Dedifferentiated amniotic fluid mesenchymal stem cell (primary cell): ENCODE measurements around the gene SSX2IP.

Source experiments
- DNase-seq: peaks from one replicate; pipeline ENCODE4 v3.0.0-alpha.2; 2016; ENCODE audit errors: extremely low spot score

The SSX2IP gene

GRCh38 chr1:84711121-84711520 lies 20.9 kb upstream of the SSX2IP start:
- no peak for DNase-seq

GRCh38 chr1:84709131-84709530 lies 18.9 kb upstream of the SSX2IP start:
- no peak for DNase-seq

- no peak for DNase-seq
Measured at GRCh38 chr1:84708031-84708430, 17.8 kb upstream of the SSX2IP start.

DNA sequence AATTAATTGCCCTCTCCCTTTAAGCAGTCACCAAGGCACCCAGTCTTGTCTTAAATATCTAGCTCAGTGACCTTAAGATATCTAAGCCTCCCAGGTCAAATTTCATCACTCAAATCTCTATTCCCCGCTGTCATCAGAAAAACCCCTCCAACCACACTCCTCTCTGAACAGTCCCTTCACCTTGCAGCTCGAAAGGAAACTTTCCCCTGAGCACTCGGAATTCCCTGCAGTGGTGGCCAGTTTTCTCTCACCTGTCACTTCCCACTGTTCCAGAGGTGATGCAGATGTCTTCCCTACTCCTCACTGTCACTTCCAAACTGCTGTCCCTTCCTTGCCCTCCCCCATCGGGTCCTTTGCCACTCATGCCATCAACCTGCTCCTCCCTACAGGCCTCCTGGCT lies 15.3 kb upstream of the SSX2IP start:
- DNase-seq = no peak

DNA sequence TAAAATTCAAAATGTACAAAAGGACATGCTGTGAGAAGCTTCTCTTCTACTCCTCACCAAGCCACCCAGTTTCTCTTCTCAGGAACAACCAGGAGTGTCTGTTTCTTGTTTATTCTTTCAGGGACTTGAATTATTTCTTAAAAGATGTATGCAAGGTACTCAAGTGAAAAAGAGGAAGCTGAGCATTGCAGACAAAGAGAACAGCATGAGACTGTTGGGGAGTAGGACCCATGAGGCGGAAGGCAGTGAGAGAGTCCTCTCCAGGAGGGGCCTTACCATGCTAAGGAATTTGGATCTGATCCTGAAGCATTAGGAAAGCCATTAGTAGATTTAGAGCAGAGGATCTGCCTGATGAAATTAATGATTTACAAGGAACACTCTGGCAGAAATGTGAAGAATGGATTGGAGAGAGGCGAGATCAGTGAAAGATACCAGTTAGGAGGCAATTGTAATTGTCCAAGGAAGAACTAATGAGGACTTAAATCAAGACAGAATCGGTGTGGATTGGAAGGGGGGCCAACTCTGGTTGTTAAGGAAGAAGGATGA lies 14.7 kb upstream of the SSX2IP start:
- no peak for DNase-seq

- no peak for DNase-seq
Measured at GRCh38 chr1:84703431-84703830, 13.2 kb upstream of the SSX2IP start.

GRCh38 chr1:84702143-84702542 lies 11.9 kb upstream of the SSX2IP start:
- no peak for DNase-seq

- DNase-seq = no peak
Measured at GRCh38 chr1:84701376-84701775, 11.1 kb upstream of the SSX2IP start.

GRCh38 chr1:84700070-84700469 lies 9.8 kb upstream of the SSX2IP start:
- no peak for DNase-seq

GRCh38 chr1:84698151-84699110 lies 8.2 kb upstream of the SSX2IP start:
- peak; percentile 86 for DNase-seq

GRCh38 chr1:84693785-84694184 lies 3.5 kb upstream of the SSX2IP start:
- no peak for DNase-seq

DNA sequence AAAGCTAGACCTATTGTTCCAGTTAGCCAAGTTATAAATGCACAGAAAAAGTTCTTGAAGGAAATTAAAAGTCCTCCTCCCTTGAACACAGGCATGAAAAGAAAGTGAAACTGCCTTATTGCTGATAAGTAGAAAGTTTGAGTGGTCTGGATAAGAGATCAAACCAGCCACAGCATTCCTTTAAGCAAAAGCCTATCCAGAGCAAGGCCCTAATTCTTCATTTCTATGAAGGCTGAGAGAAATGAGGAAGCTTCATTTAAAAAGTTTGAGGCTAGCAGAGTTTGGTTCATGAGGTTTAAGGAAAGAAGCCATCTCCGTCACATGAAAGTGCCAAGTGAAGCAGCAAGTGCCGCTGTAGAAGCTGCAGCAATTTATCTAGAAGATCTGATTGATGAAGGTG lies 2.7 kb upstream of the SSX2IP start:
- no peak for DNase-seq

DNA sequence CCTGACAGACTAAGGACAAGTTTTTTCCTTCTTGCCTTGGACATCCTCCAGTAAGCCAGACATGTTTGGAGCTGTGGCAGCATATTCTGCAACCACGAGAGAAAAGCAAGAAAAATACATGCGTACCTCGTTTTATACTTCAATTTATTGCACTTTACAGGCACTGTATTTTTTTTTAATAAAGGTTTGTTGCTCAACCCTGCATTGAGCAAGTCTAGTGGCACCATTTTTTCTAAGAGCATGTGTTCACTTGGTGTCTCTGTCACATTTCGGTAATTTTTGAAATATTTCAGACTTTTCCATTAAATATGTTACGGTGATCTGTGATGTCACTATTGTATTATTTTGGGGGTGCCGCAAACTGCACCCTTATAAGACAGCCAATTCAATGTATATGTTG lies 2.1 kb upstream of the SSX2IP start:
- DNase-seq = no peak

- no peak for DNase-seq
Measured at GRCh38 chr1:84691122-84691783, 992 bp upstream of the SSX2IP start.

DNA sequence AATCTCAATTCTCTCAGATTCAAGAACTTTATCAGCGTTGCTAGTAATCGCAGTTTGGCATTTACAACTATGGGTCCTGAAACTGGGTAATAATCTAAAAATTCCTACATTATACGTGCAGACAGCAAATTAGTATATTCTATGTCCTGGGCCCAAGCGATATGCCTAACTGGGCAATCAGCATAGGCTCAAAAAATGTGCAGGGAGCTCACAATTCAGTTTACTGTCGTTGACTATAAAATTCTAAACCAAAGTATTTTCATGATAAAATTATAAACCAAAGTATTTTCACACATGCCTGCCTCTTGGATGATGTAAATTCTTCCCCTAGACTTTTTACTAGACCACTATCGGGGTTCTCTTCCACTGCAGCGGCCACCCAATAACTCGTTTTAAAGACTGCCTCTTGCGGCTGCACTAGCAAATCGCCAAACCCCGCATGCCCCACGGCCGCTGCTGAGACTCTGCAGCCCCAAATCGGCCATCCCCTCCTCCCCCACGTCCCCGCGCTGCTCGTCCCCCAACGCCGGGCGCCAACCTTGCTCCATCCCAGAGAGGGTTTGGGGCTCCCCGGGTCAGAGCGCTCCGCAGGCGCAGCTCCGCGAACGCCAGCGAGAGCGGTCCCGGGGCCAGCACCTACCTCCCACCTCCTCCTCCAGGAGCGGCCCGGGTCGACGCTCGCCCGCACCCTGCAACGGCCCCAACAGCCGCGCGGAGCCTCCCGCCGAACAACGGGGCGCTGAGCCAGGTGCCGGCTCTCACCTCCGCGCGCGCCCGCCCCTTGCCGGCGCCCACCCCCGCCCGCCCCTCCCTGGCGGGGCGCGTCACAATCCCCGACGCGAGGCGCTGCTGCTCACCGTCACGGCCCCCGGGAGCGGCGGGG lies 506 bp downstream of the SSX2IP start:
- DNase-seq = peak; percentile 41

DNA sequence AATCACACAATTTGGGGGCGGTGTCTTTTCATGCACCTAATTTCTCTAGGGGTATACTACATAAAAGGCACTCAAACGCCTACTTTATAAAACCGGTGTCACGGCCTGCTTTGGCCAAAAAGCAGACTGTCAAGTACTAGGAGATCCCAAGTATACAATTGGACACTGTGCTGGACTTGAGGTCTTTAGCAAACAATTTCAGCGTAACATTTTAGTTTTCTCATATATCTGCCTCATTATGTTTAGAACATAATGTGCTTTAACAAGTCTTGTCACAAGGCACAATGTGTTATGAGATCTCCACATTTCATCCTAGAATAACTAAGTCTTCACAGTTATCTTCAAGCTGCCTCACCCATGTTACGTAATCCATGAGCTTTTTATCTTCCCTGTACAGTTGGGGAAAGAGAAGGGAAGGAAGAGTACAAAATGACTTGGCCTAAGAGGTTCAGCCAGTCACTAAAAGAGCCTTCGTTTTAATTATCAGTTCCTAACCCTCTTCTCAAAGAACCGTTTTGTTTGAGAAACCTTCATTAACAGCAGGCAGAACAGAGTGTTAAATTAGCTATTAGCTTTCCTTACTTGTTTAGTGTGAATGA lies 1.7 kb downstream of the SSX2IP start:
- no peak for DNase-seq

DNA sequence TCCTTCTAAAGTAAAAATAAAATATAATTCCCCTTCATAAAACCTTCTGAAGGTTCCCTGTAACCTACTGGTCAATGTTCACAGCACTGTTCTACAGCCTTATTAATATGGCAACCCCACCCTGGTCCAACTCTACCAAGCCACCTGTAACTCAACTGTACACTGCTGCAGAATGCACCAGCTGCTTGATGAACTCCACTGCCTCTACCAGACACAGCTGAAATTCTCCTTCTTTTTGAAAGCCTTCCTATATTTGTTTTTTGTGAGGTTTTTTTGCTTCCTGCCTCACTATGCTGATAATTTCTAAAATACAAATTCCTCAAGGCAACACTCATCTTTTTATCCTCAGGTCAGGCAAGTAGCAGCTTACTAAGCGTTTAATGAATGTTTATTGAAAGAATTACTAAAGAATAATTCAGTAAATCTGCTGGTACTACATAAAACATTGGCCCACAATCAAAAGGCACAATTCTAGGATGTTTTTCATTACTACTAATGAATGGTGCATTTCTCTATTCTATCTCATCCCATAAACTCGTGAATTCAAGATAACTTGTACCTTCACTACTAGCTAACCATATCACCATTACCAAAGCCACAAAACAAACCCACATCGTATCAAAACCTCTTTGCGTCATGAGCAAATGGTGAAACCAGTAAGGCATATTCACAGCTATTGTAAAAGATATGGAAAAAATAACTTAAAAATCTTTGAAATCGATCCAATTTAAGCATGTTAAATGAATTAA lies 2.4 kb downstream of the SSX2IP start:
- DNase-seq = no peak

- no peak for DNase-seq
Measured at GRCh38 chr1:84686223-84686622, 4.0 kb downstream of the SSX2IP start.

DNA sequence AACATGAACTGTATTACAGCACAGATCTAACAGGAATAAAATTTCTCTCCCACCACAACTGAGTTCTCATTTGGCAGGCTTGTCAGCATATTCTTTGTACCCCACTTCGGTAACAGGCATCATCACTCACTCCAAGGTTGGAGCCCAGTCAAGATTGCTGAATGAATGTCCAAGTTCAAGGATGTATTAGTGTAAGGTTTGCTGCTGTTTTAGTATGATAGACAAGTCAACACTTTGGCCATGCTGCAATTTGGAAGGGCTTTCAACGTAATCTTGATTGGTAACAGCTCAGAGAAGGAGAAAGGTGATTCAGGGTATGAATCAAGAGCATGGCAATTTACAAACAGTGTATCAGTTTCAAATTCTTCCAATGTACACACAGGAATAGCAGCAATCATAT lies 6.8 kb downstream of the SSX2IP start:
- DNase-seq = no peak

- DNase-seq = no peak
Measured at GRCh38 chr1:84682047-84682446, 8.2 kb downstream of the SSX2IP start.
